GM23338 (cell line): ENCODE results near the gene RAC3.

Experiments
- CTCF ChIP-seq, 2 experiments: fragments of 200-600 bp in 1 of 2; sonication (generic) in 1 of 2; conservative IDR thresholded peaks; 2 replicates each; pipeline versions ENCODE4 v1.5.1 to v1.6.1; 2016 to 2017; ENCODE audit warnings: antibody characterized with exemption in 2 of 2, low read depth in 2 of 2, mild to moderate bottlenecking in 2 of 2, moderate library complexity in 1 of 2
- ETS1 ChIP-seq: IDR thresholded peaks from 2 replicates; pipeline ENCODE4 v1.6.1; 2016; ENCODE audit warnings: antibody characterized with exemption
- JUNB ChIP-seq: IDR thresholded peaks from one replicate; pipeline ENCODE4 v1.6.1; 2016; ENCODE audit warnings: antibody characterized with exemption; ENCODE audit not compliant: unreplicated experiment
- POLR2AphosphoS5 ChIP-seq: IDR thresholded peaks from 2 replicates; pipeline ENCODE4 v1.6.1; 2016; ENCODE audit warnings: antibody characterized with exemption, low read depth
- REST ChIP-seq: IDR thresholded peaks from one replicate; pipeline ENCODE4 v1.6.1; 2018; ENCODE audit warnings: antibody characterized with exemption; ENCODE audit not compliant: unreplicated experiment
- ZNF331 ChIP-seq: fragments of 250-450 bp; sonication (Bioruptor Pico); IDR thresholded peaks from 2 replicates; pipeline ENCODE4 v1.5.0; 2020; ENCODE audit warnings: low read depth, mild to moderate bottlenecking, moderate library complexity
- ZNF462 ChIP-seq: fragments of 250-450 bp; sonication (Bioruptor Pico); IDR thresholded peaks from 2 replicates; pipeline ENCODE4 v1.5.0; 2020; ENCODE audit warnings: mild to moderate bottlenecking, moderate library complexity

- TF ChIP-seq JUNB = no peak
- no peak for TF ChIP-seq REST
- no peak for TF ChIP-seq CTCF (conservative IDR thresholded peaks at IDR 0.05; ENCODE audit: low read depth in 2 of 2)
- no peak for TF ChIP-seq ZNF462 (CRISPR knock-in tag)
- no peak for TF ChIP-seq ETS1
- no peak for TF ChIP-seq POLR2AphosphoS5
- TF ChIP-seq ZNF331 = no peak
Measured at GRCh38 chr17:81999587-81999975, 31.9 kb upstream of the RAC3 start.
